ENCODE results near the gene MYOT. TPM values are rescaled to one million over a fixed set of nuclear protein-coding genes. Genes with fewer than 3 reads are reported as not detected.

MYOT gene
- polyA plus RNA-seq = 1.7 and 7.7 TPM in 2 replicates

GRCh38 chr5:137867664-137868063 lies at the start of gene MYOT:
TSS of gene MYOT (plus strand) at chr5:137867860. CDS start at chr5:137870652, 2,792 bp downstream.

GRCh38 chr5:137888863-137889759 lies 21.5 kb downstream of the MYOT start, which contains the start of gene PKD2L2:
TSS of gene PKD2L2 (plus strand) at chr5:137889457. CDS start at chr5:137889492, 35 bp downstream.

Other genes with a start within 250 kb of the MYOT start
- 42.9 and 50.7 TPM in 2 replicates for gene KLHL3, start 131.8 kb upstream of the MYOT start, polyA plus RNA-seq
- gene HNRNPA0, start 113.5 kb upstream of the MYOT start, polyA plus RNA-seq = 22.1 and 23.9 TPM in 2 replicates
- 1.3 TPM in 1 of 2 replicates, not detected in the other for gene PKD2L2, start 21.6 kb downstream of the MYOT start, polyA plus RNA-seq
- gene FAM13B, start 165.2 kb downstream of the MYOT start, polyA plus RNA-seq = 17.9 and 23.1 TPM in 2 replicates
- gene WNT8A, start 216.2 kb downstream of the MYOT start, polyA plus RNA-seq = not detected in 2 replicates